Thyroid gland (tissue), 4 donors: ENCODE data around the gene USP46.

Source experiments
- CTCF ChIP-seq, 6 experiments: fragments of 200-600 bp in 3 of 6; fragments of 450-650 bp in 3 of 6; sonication (generic) in 3 of 6; IDR thresholded peaks; one replicate each; pipeline ENCODE4 v1.5.1; 2016 to 2019; ENCODE audit warnings: antibody characterized with exemption in 6 of 6, mild to moderate bottlenecking in 2 of 6, inconsistent platforms in 1 of 6, moderate library complexity in 1 of 6
- POLR2A ChIP-seq, 2 donors: fragments of 450-650 bp; IDR thresholded peaks; one replicate each; pipeline ENCODE4 v1.6.1; 2017; ENCODE audit warnings: antibody characterized with exemption in 2 of 2, mild to moderate bottlenecking in 2 of 2, moderate library complexity in 1 of 2

GRCh38 chr4:52576961-52577623 lies 82.0 kb downstream of the USP46 start:
- TF ChIP-seq POLR2A (IDR thresholded peaks at IDR 0.05) (no peak), CTCF (IDR thresholded peaks at IDR 0.05) (no peak)
